Smooth muscle cell (in vitro differentiated cells): ENCODE results near the gene BNC2. TPM values are rescaled to one million over a fixed set of nuclear protein-coding genes. Genes with fewer than 3 reads are reported as not detected.

Source experiments
- DNase-seq: peaks from one replicate; lab custom pipeline; 2025; ENCODE audit not compliant: unreplicated experiment; lab: John Stamatoyannopoulos, UW
- H2AFZ ChIP-seq: fragments of 200-600 bp; sonication (generic); 2 replicates; pipeline ENCODE4 v1.6.0; 2016; ENCODE audit warnings: antibody characterized with exemption, low read depth, mild to moderate bottlenecking
- H3F3A ChIP-seq: fragments of 200-600 bp; sonication (generic); 2 replicates; pipeline ENCODE4 v1.6.0; 2017; ENCODE audit warnings: antibody characterized with exemption, low read depth
- H3K27ac ChIP-seq: fragments of 200-600 bp; sonication (generic); 2 replicates; pipeline ENCODE4 v1.5.1; 2016; ENCODE audit warnings: low read depth, mild to moderate bottlenecking
- H3K27me3 ChIP-seq: fragments of 200-600 bp; sonication (generic); 2 replicates; pipeline ENCODE4 v1.6.1; 2016; ENCODE audit warnings: low read depth, mild to moderate bottlenecking
- H3K36me3 ChIP-seq: fragments of 200-600 bp; sonication (generic); 2 replicates; pipeline ENCODE4 v1.5.1; 2016; ENCODE audit warnings: low read depth
- H3K4me1 ChIP-seq: fragments of 200-600 bp; sonication (generic); 2 replicates; pipeline ENCODE4 v1.5.1; 2016; ENCODE audit warnings: low read depth
- H3K4me2 ChIP-seq: fragments of 200-600 bp; sonication (generic); 2 replicates; pipeline ENCODE4 v1.6.0; 2016; ENCODE audit warnings: mild to moderate bottlenecking
- H3K4me3 ChIP-seq: fragments of 200-600 bp; sonication (generic); 2 replicates; pipeline ENCODE4 v1.5.1; 2016; ENCODE audit warnings: mild to moderate bottlenecking
- H3K79me2 ChIP-seq: fragments of 200-600 bp; sonication (generic); 2 replicates; pipeline ENCODE4 v1.6.0; 2016; ENCODE audit warnings: low read depth, mild to moderate bottlenecking
- H3K9ac ChIP-seq: fragments of 200-600 bp; sonication (generic); 2 replicates; pipeline ENCODE4 v1.6.0; 2016; ENCODE audit warnings: low read depth
- H3K9me3 ChIP-seq: fragments of 200-600 bp; sonication (generic); replicated peaks from 2 replicates; pipeline ENCODE4 v1.5.1; 2016; ENCODE audit warnings: low read depth
- H4K20me1 ChIP-seq: fragments of 200-600 bp; sonication (generic); 2 replicates; pipeline ENCODE4 v1.6.0; 2016; ENCODE audit warnings: low read depth
- WGBS: methylation state at CpG from one replicate; pipeline ENCODE4 v1.1.7; 2016; ENCODE audit warnings: low lambda C conversion rate; 5-methylcytosine and 5-hydroxymethylcytosine counted together
- polyA plus RNA-seq: library from polyadenylated mRNA; unstranded; fragments of >200 nt; fragmentation: Nextera tagmentation; extraction: Ambion mirVana; gene quantifications from 2 replicates; pipeline ENCODE4 v1.2.1, GENCODE V29; 2016
- total RNA-seq: library from RNA; depleted of rRNA; stranded (reverse); fragments of >200 nt; gene quantifications from 2 replicates; pipeline ENCODE4 v1.2.3, GENCODE V29; 2014
- TF ChIP-seq, protein P1 (sequence below): fragments of 200-600 bp; sonication (generic); IDR thresholded peaks from 2 replicates; pipeline ENCODE4 v1.5.1; 2017; ENCODE audit warnings: borderline replicate concordance, mild to moderate bottlenecking, antibody characterized with exemption; ENCODE audit not compliant: insufficient read depth, poor library complexity, severe bottlenecking

Gene BNC2
- total RNA-seq, result 13.4 and 13.5 TPM in 2 replicates
- 7.1 and 11.6 TPM in 2 replicates for polyA plus RNA-seq

- H3K9me3 ChIP-seq, result no peaks in the 10 kb centered on the region
- H3K79me2 ChIP-seq, result peaks cover 5% of the 10 kb centered on the region
- peak within 1 kb of the TSS; percentile 65 for H3K9ac ChIP-seq
- H3K27me3 ChIP-seq, result no peaks in the 10 kb centered on the region
- peaks cover 26% of the 10 kb centered on the region for H3F3A ChIP-seq
- 1% methylated on average over 27 of the region's 58 CpGs for WGBS
- peaks cover 24% of the 10 kb centered on the region for H3K4me1 ChIP-seq
- TF ChIP-seq, protein P1, sequence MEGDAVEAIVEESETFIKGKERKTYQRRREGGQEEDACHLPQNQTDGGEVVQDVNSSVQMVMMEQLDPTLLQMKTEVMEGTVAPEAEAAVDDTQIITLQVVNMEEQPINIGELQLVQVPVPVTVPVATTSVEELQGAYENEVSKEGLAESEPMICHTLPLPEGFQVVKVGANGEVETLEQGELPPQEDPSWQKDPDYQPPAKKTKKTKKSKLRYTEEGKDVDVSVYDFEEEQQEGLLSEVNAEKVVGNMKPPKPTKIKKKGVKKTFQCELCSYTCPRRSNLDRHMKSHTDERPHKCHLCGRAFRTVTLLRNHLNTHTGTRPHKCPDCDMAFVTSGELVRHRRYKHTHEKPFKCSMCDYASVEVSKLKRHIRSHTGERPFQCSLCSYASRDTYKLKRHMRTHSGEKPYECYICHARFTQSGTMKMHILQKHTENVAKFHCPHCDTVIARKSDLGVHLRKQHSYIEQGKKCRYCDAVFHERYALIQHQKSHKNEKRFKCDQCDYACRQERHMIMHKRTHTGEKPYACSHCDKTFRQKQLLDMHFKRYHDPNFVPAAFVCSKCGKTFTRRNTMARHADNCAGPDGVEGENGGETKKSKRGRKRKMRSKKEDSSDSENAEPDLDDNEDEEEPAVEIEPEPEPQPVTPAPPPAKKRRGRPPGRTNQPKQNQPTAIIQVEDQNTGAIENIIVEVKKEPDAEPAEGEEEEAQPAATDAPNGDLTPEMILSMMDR, result no peak
- H3K36me3 ChIP-seq, result no peaks in the 10 kb centered on the region
- H4K20me1 ChIP-seq, result no peaks in the 10 kb centered on the region
- H3K4me2 ChIP-seq, result peak within 1 kb of the TSS; percentile 96
- peak within 1 kb of the TSS; percentile 29 for H3K27ac ChIP-seq
- no peak for DNase-seq
- H2AFZ ChIP-seq, result peak within 1 kb of the TSS; percentile 88
- peak within 1 kb of the TSS; percentile 85 for H3K4me3 ChIP-seq
These were observed at the start of gene BNC2 for GRCh38 chr9:16870596-16871335. BNC2 (minus strand) TSS chr9:16870670; CDS start chr9:16870648, 22 bp downstream.

DNA sequence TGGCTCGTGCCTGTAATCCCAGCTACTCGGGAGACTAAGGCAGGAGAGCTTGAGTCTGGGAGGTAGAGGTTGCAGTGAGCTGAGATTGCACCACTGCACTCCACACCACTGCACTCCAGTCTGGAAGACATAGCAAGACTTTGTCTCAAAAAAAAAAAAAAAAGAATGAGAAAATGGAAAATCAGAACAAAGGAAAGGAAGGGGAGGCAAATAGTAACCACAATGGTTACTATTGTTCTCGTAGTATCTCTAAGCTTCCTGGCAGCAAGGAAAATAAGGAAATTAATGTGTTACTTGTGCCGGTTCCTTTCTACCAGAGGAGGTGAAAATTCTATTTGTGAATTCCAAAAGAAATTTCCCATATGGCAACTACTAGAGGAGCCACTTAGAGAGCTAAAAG, 48.5 kb upstream of the BNC2 start:
- Histone ChIP-seq H3K4me1 (no peaks in the 10 kb centered on the region), H3K79me2 (no peaks in the 10 kb centered on the region), H3K9me3 (no peaks in the 10 kb centered on the region), H3K4me3 (no peak overlapping the region), H3K27ac (no peak overlapping the region), H3K27me3 (no peaks in the 10 kb centered on the region), H3K4me2 (no peak overlapping the region), H2AFZ (no peak overlapping the region), H4K20me1 (no peaks in the 10 kb centered on the region), H3K36me3 (no peaks in the 10 kb centered on the region), H3F3A (no peaks in the 10 kb centered on the region), H3K9ac (no peak overlapping the region)
- TF ChIP-seq, protein P1, result no peak
- WGBS, result 79% methylated on average over 4 of the region's 4 CpGs
- no peak for DNase-seq

DNA sequence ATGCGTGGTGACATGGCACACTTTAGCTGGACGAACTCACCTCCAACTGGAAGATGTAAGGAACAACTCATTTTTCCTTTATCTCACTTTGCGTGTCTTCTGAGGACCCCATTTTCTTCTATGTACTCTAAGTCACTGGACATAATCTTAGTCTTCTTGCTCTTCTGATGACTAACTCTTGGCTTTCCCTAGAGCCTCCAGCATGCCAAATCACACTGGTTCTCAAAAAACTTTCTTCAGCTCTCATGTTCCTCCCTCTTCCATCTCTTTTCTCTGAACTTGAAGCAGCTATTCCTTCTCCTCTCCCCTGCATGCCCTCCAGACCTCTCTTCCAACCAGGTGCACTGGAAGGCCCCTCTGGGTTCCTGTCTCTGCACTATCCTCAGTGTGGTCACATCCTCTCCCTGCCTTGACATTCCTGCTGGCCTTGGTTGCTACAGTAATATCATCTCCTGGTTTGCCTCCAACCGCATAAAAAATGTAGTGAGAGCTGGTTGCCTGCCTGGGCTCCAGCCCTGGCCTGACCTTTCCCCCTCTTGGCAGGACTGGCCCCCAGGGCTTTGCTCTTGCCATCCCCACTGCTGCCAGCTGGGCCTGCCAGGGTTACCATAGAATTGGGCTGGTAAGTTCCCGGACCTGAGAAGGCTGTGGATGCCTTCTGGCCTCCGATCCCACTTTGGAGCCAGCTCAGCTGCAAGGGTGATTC, 44.8 kb upstream of the BNC2 start:
- Histone ChIP-seq H3K79me2 (no peaks in the 10 kb centered on the region), H3K9ac (no peak overlapping the region), H3K9me3 (no peaks in the 10 kb centered on the region), H3K4me2 (no peak overlapping the region), H2AFZ (no peak overlapping the region), H3K36me3 (no peaks in the 10 kb centered on the region), H3K4me3 (no peak overlapping the region), H4K20me1 (no peaks in the 10 kb centered on the region), H3F3A (no peaks in the 10 kb centered on the region), H3K27me3 (no peaks in the 10 kb centered on the region), H3K4me1 (no peaks in the 10 kb centered on the region), H3K27ac (no peak overlapping the region)
- no peak for DNase-seq
- TF ChIP-seq, protein P1, result no peak
- 95% methylated on average over 6 of the region's 6 CpGs for WGBS
